K562 (cell line): ENCODE data around the gene HSD11B1. TPM values are rescaled to one million over a fixed set of nuclear protein-coding genes. Genes with fewer than 3 reads are reported as not detected.
"Not testable (repeated sequence)": the region's sequence is repeated elsewhere in the genome, so short reads cannot be mapped to it uniquely, and the experiment has no call there.

Experiments
- ATAC-seq: fragments of 200-7000 bp; cut with Tn5 transposase; 3 replicates; pipeline ENCODE4 v1.9.1; 2020; ENCODE audit warnings: moderate library complexity
- BruUV-seq: library from RNA; stranded (reverse); fragments of 400-500 nt; replicated peaks from 2 replicates; lab custom pipeline; 2021; lab: Mats Ljungman, UMichigan
- CTCF ChIA-PET: fragments of 300-600 bp; formaldehyde crosslinking; extraction: SDS; loops from one replicate; lab custom pipeline; 2021; ENCODE audit warnings: low intra/inter-chr PET ratio; lab: Yijun Ruan, JAX
- POLR2A ChIA-PET: fragments of 300-600, 350-650 bp; sonication (Branson Sonifier 250); formaldehyde crosslinking; extraction: SDS; loops from one replicate; lab custom pipeline; 2021; ENCODE audit warnings: antibody characterized with exemption, inconsistent platforms; lab: Yijun Ruan, JAX
- DNase-seq, 4 experiments: peaks; one replicate each; pipeline versions ENCODE4 v3.0.0 to v3.0.0-alpha.2; 2011 to 2018; ENCODE audit warnings: low spot score in 3 of 4, mixed read lengths in 3 of 4; ENCODE audit errors: extremely low read depth in 1 of 4
- FAIRE-seq: peaks from 2 replicates; lab custom pipeline; 2011; peaks lifted over from hg19 to GRCh38; lab: Jason Lieb, UNC
- H2AFZ ChIP-seq: 2 replicates; pipeline ENCODE4 v1.6.0; 2011; ENCODE audit warnings: low read depth, low read length, control low read depth, inconsistent platforms
- H3K27ac ChIP-seq: fragments of 200-600 bp; 3 replicates; pipeline ENCODE4 v1.8.0; 2011; ENCODE audit warnings: low read depth, mild to moderate bottlenecking, control low read depth, inconsistent platforms, low read length, moderate library complexity, mixed read lengths; ENCODE audit errors: extremely low read depth
- H3K27me3 ChIP-seq, 2 experiments: fragments of 300-600 bp in 1 of 2; 2 replicates in 1 of 2; 3 replicates in 1 of 2; pipeline versions ENCODE4 v1.6.0 to v1.8.0; 2011; ENCODE audit warnings: inconsistent platforms in 2 of 2, low read length in 2 of 2, mild to moderate bottlenecking in 1 of 2, mixed read lengths in 1 of 2, moderate library complexity in 1 of 2; ENCODE audit not compliant: control insufficient read depth in 2 of 2, insufficient read depth in 2 of 2
- H3K36me3 ChIP-seq: fragments of 300-600 bp; 3 replicates; pipeline ENCODE4 v1.8.0; 2011; ENCODE audit warnings: mild to moderate bottlenecking, low read length, inconsistent platforms; ENCODE audit not compliant: control insufficient read depth, insufficient read depth
- H3K4me1 ChIP-seq, 2 experiments: fragments of 200-600 bp in 1 of 2; replicated peaks in 1 of 2; 2 replicates in 1 of 2; 3 replicates in 1 of 2; pipeline versions ENCODE4 v1.5.1 to v1.8.0; 2011; ENCODE audit warnings: inconsistent platforms in 2 of 2, low read length in 2 of 2, mild to moderate bottlenecking in 1 of 2, mixed read lengths in 1 of 2, moderate library complexity in 1 of 2; ENCODE audit not compliant: control insufficient read depth in 2 of 2, insufficient read depth in 2 of 2
- H3K4me2 ChIP-seq: 2 replicates; pipeline ENCODE4 v1.6.1; 2011; ENCODE audit warnings: low read length, control low read depth, inconsistent platforms, mixed read lengths; ENCODE audit not compliant: insufficient read depth
- H3K4me3 ChIP-seq: fragments of 200-600 bp; sonication (generic), shearing (Covaris generic); 2 replicates; pipeline ENCODE4 v1.5.1; 2016; ENCODE audit warnings: control low read depth, inconsistent platforms
- H3K79me2 ChIP-seq: fragments of 200-600 bp; 3 replicates; pipeline ENCODE4 v1.8.0; 2011; ENCODE audit warnings: low read length, inconsistent platforms; ENCODE audit not compliant: control insufficient read depth, insufficient read depth
- H3K9ac ChIP-seq, 2 experiments: 2 replicates each; pipeline versions ENCODE4 v1.6.0 to v1.6.1; 2011; ENCODE audit warnings: low read depth in 2 of 2, low read length in 2 of 2, control low read depth in 1 of 2, inconsistent platforms in 1 of 2, mild to moderate bottlenecking in 1 of 2, mixed read lengths in 1 of 2; ENCODE audit not compliant: insufficient read depth in 1 of 2
- H3K9me1 ChIP-seq: one replicate; pipeline ENCODE4 v1.6.0; 2011; ENCODE audit warnings: inconsistent platforms, mild to moderate bottlenecking, low read length, moderate library complexity; ENCODE audit not compliant: control insufficient read depth, insufficient read depth
- H3K9me3 ChIP-seq: replicated peaks from 2 replicates; pipeline ENCODE4 v1.5.1; 2011; ENCODE audit warnings: low read depth, low read length, inconsistent platforms; ENCODE audit not compliant: control insufficient read depth, insufficient read depth
- H4K20me1 ChIP-seq: replicated peaks from 2 replicates; pipeline ENCODE4 v1.6.1; 2011; ENCODE audit warnings: low read length, inconsistent platforms, mixed read lengths; ENCODE audit not compliant: control insufficient read depth, insufficient read depth
- ZNF407 ChIP-seq: fragments of 450-650 bp; IDR thresholded peaks from 2 replicates; pipeline ENCODE4 v1.6.1; 2016; ENCODE audit warnings: low read depth
- in situ Hi-C: fragments of 300-500 bp; cut with MboI; formaldehyde crosslinking; loops from 4 replicates; pipeline ENCODE4 v1.15.0; 2018; ENCODE audit warnings: inconsistent platforms, mixed read lengths
- intact Hi-C: fragments of 100-400 bp; cut with micrococcal nuclease; formaldehyde crosslinking; loops from 2 replicates; pipeline ENCODE4 v1.14.2; 2022
- polyA plus RNA-seq, 8 experiments: library from polyadenylated mRNA; depleted of rRNA in 4 of 8; stranded (reverse) in 5 of 8; unstranded in 3 of 8; fragments of >200 nt; fragmentation: Nextera tagmentation in 2 of 8; fragmentation: Illumina TruSeq in 1 of 8; extraction: Ambion mirVana in 2 of 8; extraction: Trizol in 1 of 8; gene quantifications; 2 replicates each; pipeline versions ENCODE4 v1.2.1 to v1.2.3, GENCODE V29; 2011 to 2014; ENCODE audit warnings: inconsistent platforms in 1 of 8, missing spikeins in 1 of 8
- total RNA-seq, 7 experiments: library from RNA; depleted of rRNA in 6 of 7; stranded (reverse); fragments of >200 nt in 6 of 7; fragmentation: Illumina TruSeq in 2 of 7; extraction: Trizol in 2 of 7; gene quantifications; 2 replicates each; pipeline versions ENCODE4 v1.2.1 to v1.2.3, GENCODE V29; 2011 to 2021; ENCODE audit warnings: low replicate concordance in 1 of 7

The HSD11B1 gene
- total and polyA plus RNA-seq, 9 of the 15 experiments (the other 6 are each of a cell fraction or from before 2014, with no cell fraction given) = 0.04 to 0.16 TPM; not detected in 7

GRCh38 chr1:209697126-209697525, 7.5 kb upstream of the HSD11B1 start (continued):
- no peak for TF ChIP-seq ZNF407

GRCh38 chr1:209700686-209701085, 4.0 kb upstream of the HSD11B1 start:
- CTCF ChIA-PET, FAIRE-seq, H3K4me2 ChIP-seq, DNase-seq, H3K4me3 ChIP-seq, H2AFZ ChIP-seq, ATAC-seq, H3K36me3 ChIP-seq, H3K9me3 ChIP-seq, H4K20me1 ChIP-seq, in situ Hi-C loops, H3K27ac ChIP-seq, H3K27me3 ChIP-seq, POLR2A ChIA-PET, H3K9me1 ChIP-seq, H3K4me1 ChIP-seq, intact Hi-C loops, H3K79me2 ChIP-seq, H3K9ac ChIP-seq: not testable (repeated sequence)
- BruUV-seq = TSS peak; percentile 70
